SK-MEL-5 (cell line): ENCODE data around the gene PIK3CA. TPM values are rescaled to one million over a fixed set of nuclear protein-coding genes. Genes with fewer than 3 reads are reported as not detected.
"Not testable (repeated sequence)": the region's sequence is repeated elsewhere in the genome, so short reads cannot be mapped to it uniquely, and the experiment has no call there.

Experiments used
- DNase-seq: peaks from one replicate; pipeline ENCODE4 v3.0.0-alpha.2; 2016; ENCODE audit warnings: low read depth, low spot score
- in situ Hi-C: cut with HindIII; loops from 2 replicates; pipeline ENCODE4 v1.10.0; 2016; ENCODE audit warnings: low sequenced_read_pairs, high pct_unique_total_duplicates, low pct_unique_long_range_greater_than_20kb
- total RNA-seq: library from RNA; depleted of rRNA; stranded (reverse); fragments of >200 nt; shearing (Covaris generic); gene quantifications from 2 replicates; pipeline ENCODE4 v1.2.3, GENCODE V29; 2014

Gene PIK3CA
- total RNA-seq, 1 experiment from 2014 or later = 12.7 TPM

- in situ Hi-C loops = no loop called here
- no peak for DNase-seq
Observed at GRCh38 chr3:179181993-179182551, 33.9 kb downstream of the PIK3CA start.

- DNase-seq = no peak
Observed at GRCh38 chr3:179182902-179183301, 34.7 kb downstream of the PIK3CA start.

GRCh38 chr3:179184826-179185225, 36.7 kb downstream of the PIK3CA start:
- DNase-seq = no peak
- in situ Hi-C loops = no loop called here

More at GRCh38 chr3:179182902-179183301, 34.7 kb downstream of the PIK3CA start:
- in situ Hi-C loops = no loop called here

GRCh38 chr3:179186426-179186825, 38.3 kb downstream of the PIK3CA start:
- no peak for DNase-seq
- in situ Hi-C loops = no loop called here

- in situ Hi-C loops = no loop called here
- no peak for DNase-seq
Observed at GRCh38 chr3:179189759-179190158, 41.6 kb downstream of the PIK3CA start.

GRCh38 chr3:179190581-179190980, 42.4 kb downstream of the PIK3CA start:
- in situ Hi-C loops = no loop called here
- DNase-seq = no peak

- no peak for DNase-seq
Observed at GRCh38 chr3:179192542-179192941, 44.4 kb downstream of the PIK3CA start.

GRCh38 chr3:179194931-179195330, 46.8 kb downstream of the PIK3CA start:
- no peak for DNase-seq
- in situ Hi-C loops = no loop called here

More at GRCh38 chr3:179192542-179192941, 44.4 kb downstream of the PIK3CA start:
- in situ Hi-C loops = no loop called here

GRCh38 chr3:179196098-179196497, 47.9 kb downstream of the PIK3CA start:
- in situ Hi-C loops = no loop called here
- no peak for DNase-seq

GRCh38 chr3:179196700-179197099, 48.5 kb downstream of the PIK3CA start:
- in situ Hi-C loops = no loop called here
- DNase-seq = no peak

GRCh38 chr3:179200790-179201189, 52.6 kb downstream of the PIK3CA start:
- DNase-seq = no peak
- in situ Hi-C loops = no loop called here

GRCh38 chr3:179215550-179215949, 67.4 kb downstream of the PIK3CA start:
- DNase-seq, in situ Hi-C loops: not testable (repeated sequence)

GRCh38 chr3:179218213-179218612, 70.1 kb downstream of the PIK3CA start:
- DNase-seq, in situ Hi-C loops: not testable (repeated sequence)

GRCh38 chr3:179223548-179223947, 75.4 kb downstream of the PIK3CA start:
- in situ Hi-C loops = no loop called here
- no peak for DNase-seq

GRCh38 chr3:179224584-179224983, 76.4 kb downstream of the PIK3CA start:
- in situ Hi-C loops = no loop called here

GRCh38 chr3:179227349-179227748, 79.2 kb downstream of the PIK3CA start:
- in situ Hi-C loops = no loop called here
- DNase-seq = no peak

More at GRCh38 chr3:179224584-179224983, 76.4 kb downstream of the PIK3CA start:
- no peak for DNase-seq

GRCh38 chr3:179229177-179229576, 81.0 kb downstream of the PIK3CA start:
- in situ Hi-C loops = no loop called here

GRCh38 chr3:179233043-179233442, 84.9 kb downstream of the PIK3CA start:
- no peak for DNase-seq
- in situ Hi-C loops = no loop called here

More at GRCh38 chr3:179229177-179229576, 81.0 kb downstream of the PIK3CA start:
- no peak for DNase-seq

GRCh38 chr3:179234199-179234598, 86.0 kb downstream of the PIK3CA start:
- in situ Hi-C loops = no loop called here
- no peak for DNase-seq
